SK-N-SH treated with all-trans-retinoic acid at 6 μM for 48 hours (cell line): ENCODE data around the gene DPF3.

Source experiments
- CSDC2 ChIP-seq: fragments of 250-450 bp; sonication (Bioruptor Pico); IDR thresholded peaks from 2 replicates; pipeline ENCODE4 v1.5.0; 2020; ENCODE audit warnings: mild to moderate bottlenecking, moderate library complexity
- PPARA ChIP-seq: fragments of 250-450 bp; sonication (Bioruptor Pico); IDR thresholded peaks from 2 replicates; pipeline ENCODE4 v1.5.0; 2020; ENCODE audit warnings: mild to moderate bottlenecking, borderline replicate concordance
- ZFP30 ChIP-seq: fragments of 450-650 bp; formaldehyde crosslinking; IDR thresholded peaks from 2 replicates; pipeline ENCODE4 v1.5.0; 2022; ENCODE audit warnings: mild to moderate bottlenecking, moderate library complexity
- ZNF565 ChIP-seq: fragments of 450-650 bp; formaldehyde crosslinking; conservative IDR thresholded peaks from 2 replicates; pipeline ENCODE4 v1.5.0; 2020; ENCODE audit warnings: low read depth, mild to moderate bottlenecking, moderate library complexity
- ZNF70 ChIP-seq: fragments of 450-650 bp; formaldehyde crosslinking; IDR thresholded peaks from 2 replicates; pipeline ENCODE4 v1.5.0; 2020; ENCODE audit warnings: mild to moderate bottlenecking, moderate library complexity

- TF ChIP-seq ZFP30 (CRISPR knock-in tag): no peak
- TF ChIP-seq PPARA (CRISPR knock-in tag): no peak
- TF ChIP-seq ZNF565 (CRISPR knock-in tag): no peak
- TF ChIP-seq ZNF70 (CRISPR knock-in tag): no peak
- TF ChIP-seq CSDC2 (CRISPR knock-in tag): no peak
Observed at GRCh38 chr14:72906316-72906715, 12.4 kb upstream of the DPF3 start.
